Testis (tissue), 3 donors: ENCODE data around the gene ALPK3. TPM values are rescaled to one million over a fixed set of nuclear protein-coding genes. Genes with fewer than 3 reads are reported as not detected.

ENCODE experiments used
- DNase-seq: peaks from one replicate; pipeline ENCODE4 v3.0.0-alpha.2; 2019
- H3K27ac ChIP-seq, 2 donors: fragments of 200-600 bp; sonication (generic); one replicate each; pipeline ENCODE4 v1.5.1; 2019
- H3K27me3 ChIP-seq: fragments of 200-600 bp; sonication (generic); one replicate; pipeline ENCODE4 v1.5.1; 2019
- H3K36me3 ChIP-seq: fragments of 200-600 bp; sonication (generic); one replicate; pipeline ENCODE4 v1.5.1; 2017; ENCODE audit warnings: low read depth; ENCODE audit errors: missing control alignments
- H3K4me1 ChIP-seq: fragments of 200-600 bp; sonication (generic); one replicate; pipeline ENCODE4 v1.5.1; 2019
- H3K4me3 ChIP-seq, 2 donors: fragments of 200-600 bp; sonication (generic); one replicate each; pipeline ENCODE4 v1.5.1; 2017 to 2019
- H3K9me3 ChIP-seq: fragments of 200-600 bp; sonication (generic); one replicate; pipeline ENCODE4 v1.5.1; 2017
- CTCF ChIP-seq, 3 experiments: fragments of 450-650 bp in 2 of 3; fragments of 200-600 bp in 1 of 3; sonication (generic) in 1 of 3; IDR thresholded peaks; one replicate each; pipeline ENCODE4 v1.5.1; 2016 to 2019; ENCODE audit warnings: antibody characterized with exemption in 3 of 3, mild to moderate bottlenecking in 2 of 3, moderate library complexity in 1 of 3
- POLR2A ChIP-seq: fragments of 450-650 bp; IDR thresholded peaks from one replicate; pipeline ENCODE4 v1.6.1; 2017; ENCODE audit warnings: antibody characterized with exemption, mild to moderate bottlenecking, moderate library complexity
- WGBS, 2 donors: methylation state at CpG; one replicate each; pipeline ENCODE4 v1.1.5; 2018; 5-methylcytosine and 5-hydroxymethylcytosine counted together
- intact Hi-C: fragments of 100-400 bp; cut with DNase I; formaldehyde crosslinking; loops from one replicate; pipeline ENCODE4 v1.15.1; 2023; ENCODE audit warnings: low total_unique reads
- polyA plus RNA-seq: library from polyadenylated mRNA; stranded (reverse); fragments of 350-450 nt; fragmentation: Illumina TruSeq; extraction: RNeasy Lipid Tissue Mini Kit (QIAGEN cat#74804); gene quantifications from one replicate; pipeline ENCODE4 v1.2.3, GENCODE V29; 2014; ENCODE audit warnings: low read depth, low replicate concordance; ENCODE audit not compliant: insufficient read depth
- total RNA-seq, 2 donors: library from RNA; depleted of rRNA; stranded (reverse); fragments of >200 nt; gene quantifications; one replicate each; pipeline ENCODE4 v1.2.3, GENCODE V29; 2016

The ALPK3 gene
- total and polyA plus RNA-seq, 3 donors from 2014 or later: 3.0 to 5.0 (median 4.1) TPM

- no peak for DNase-seq
- Histone ChIP-seq H3K36me3 (no peaks in the 10 kb centered on the region), H3K9me3 (no peaks in the 10 kb centered on the region), H3K27me3 (no peaks in the 10 kb centered on the region), H3K4me3 (no peak overlapping the region), H3K27ac (no peak overlapping the region), H3K4me1 (no peaks in the 10 kb centered on the region)
- intact Hi-C loops: no loop called here
- 72 to 83% methylated on average over 7 to 13 of the region's 13 CpGs for WGBS, 2 donors
- TF ChIP-seq CTCF (IDR thresholded peaks at IDR 0.05): no peak
- TF ChIP-seq POLR2A: no peak
Observed at GRCh38 chr15:84863565-84864443, 46.6 kb downstream of the ALPK3 start.

- Histone ChIP-seq H3K4me3 (no peak overlapping the region), H3K27ac (no peak overlapping the region), H3K4me1 (no peaks in the 10 kb centered on the region), H3K36me3 (no peaks in the 10 kb centered on the region), H3K27me3 (no peaks in the 10 kb centered on the region), H3K9me3 (no peaks in the 10 kb centered on the region)
- no peak for TF ChIP-seq CTCF (IDR thresholded peaks at IDR 0.05)
- no peak for TF ChIP-seq POLR2A
- intact Hi-C loops: no loop called here
- WGBS, 2 donors: 62 to 78% methylated on average over 6 to 7 of the region's 7 CpGs
- no peak for DNase-seq
Observed at GRCh38 chr15:84864444-84864795, 47.3 kb downstream of the ALPK3 start.

- WGBS, 2 donors: 91 to 97% methylated on average over 5 of the region's 5 CpGs
- Histone ChIP-seq H3K27ac (no peak overlapping the region), H3K4me1 (no peaks in the 10 kb centered on the region), H3K27me3 (no peaks in the 10 kb centered on the region), H3K4me3 (no peak overlapping the region), H3K9me3 (no peaks in the 10 kb centered on the region), H3K36me3 (no peaks in the 10 kb centered on the region)
- TF ChIP-seq CTCF (IDR thresholded peaks at IDR 0.05): no peak
- no peak for TF ChIP-seq POLR2A
- DNase-seq: no peak
- intact Hi-C loops: no loop called here
Observed at GRCh38 chr15:84865074-84865569, 48.0 kb downstream of the ALPK3 start.

- no peaks in the 10 kb centered on the region for H3K4me1 ChIP-seq
- H3K36me3 ChIP-seq: no peaks in the 10 kb centered on the region
- 80 to 98% methylated on average over 1 to 12 of the region's 12 CpGs for WGBS, 2 donors
- H3K9me3 ChIP-seq: no peaks in the 10 kb centered on the region
- TF ChIP-seq CTCF (IDR thresholded peaks at IDR 0.05): no peak
- TF ChIP-seq POLR2A: no peak
- no peaks in the 10 kb centered on the region for H3K27me3 ChIP-seq
- H3K4me3 ChIP-seq: no peak overlapping the region
- no peak overlapping the region for H3K27ac ChIP-seq
- DNase-seq: no peak
- intact Hi-C loops: no loop called here
Observed at GRCh38 chr15:84868037-84868880, 51.1 kb downstream of the ALPK3 start.
